Measurements from ENCODE around the gene SLC25A25.

SLC25A25 gene

GRCh38 chr9:128097543-128098296 is 29.7 kb downstream of the SLC25A25 start:
- DNase-seq (ENCODE audit: low read depth) = no peak
- no peak for TF ChIP-seq CTCF (IDR thresholded peaks at IDR 0.05; ENCODE audit: control insufficient read depth, insufficient read depth, low read depth, low read length, missing control alignments)
- H3K4me3 ChIP-seq (ENCODE audit: control insufficient read depth, low read depth, low read length) = no peak overlapping the region

GRCh38 chr9:128098297-128099230 is 30.5 kb downstream of the SLC25A25 start:
- no peak for TF ChIP-seq CTCF (IDR thresholded peaks at IDR 0.05; ENCODE audit: control insufficient read depth, insufficient read depth, low read depth, low read length, missing control alignments)
- peak; percentile 93 for DNase-seq (ENCODE audit: low read depth)
- H3K4me3 ChIP-seq (ENCODE audit: control insufficient read depth, low read depth, low read length) = peak overlapping the region; percentile 50

GRCh38 chr9:128099231-128099931 is 31.3 kb downstream of the SLC25A25 start:
- no peak for DNase-seq (ENCODE audit: low read depth)
- peak overlapping the region; percentile 50 for H3K4me3 ChIP-seq (ENCODE audit: control insufficient read depth, low read depth, low read length)
- TF ChIP-seq CTCF (IDR thresholded peaks at IDR 0.05; ENCODE audit: control insufficient read depth, insufficient read depth, low read depth, low read length, missing control alignments) = no peak

- no peak for TF ChIP-seq CTCF (IDR thresholded peaks at IDR 0.05; ENCODE audit: control insufficient read depth, insufficient read depth, low read depth, low read length, missing control alignments)
- H3K4me3 ChIP-seq (ENCODE audit: control insufficient read depth, low read depth, low read length) = no peak overlapping the region; the same call in 1 of the 2 replicates
- no peak for DNase-seq (ENCODE audit: low read depth)
These were observed 32.0 kb downstream of the SLC25A25 start for GRCh38 chr9:128099932-128100491.

GRCh38 chr9:128100581-128100980 is 32.5 kb downstream of the SLC25A25 start:
- no peak for DNase-seq (ENCODE audit: low read depth)
- no peak overlapping the region for H3K4me3 ChIP-seq (ENCODE audit: control insufficient read depth, low read depth, low read length)
- TF ChIP-seq CTCF (IDR thresholded peaks at IDR 0.05; ENCODE audit: control insufficient read depth, insufficient read depth, low read depth, low read length, missing control alignments) = no peak

GRCh38 chr9:128101231-128101661 is 33.2 kb downstream of the SLC25A25 start:
- H3K4me3 ChIP-seq (ENCODE audit: control insufficient read depth, low read depth, low read length) = no peak overlapping the region
- DNase-seq (ENCODE audit: low read depth) = no peak
- no peak for TF ChIP-seq CTCF (IDR thresholded peaks at IDR 0.05; ENCODE audit: control insufficient read depth, insufficient read depth, low read depth, low read length, missing control alignments)

All from AG09309 (cell line).